ENCODE results near the gene SELENOW.
"Not testable (repeated sequence)": the region's sequence is repeated elsewhere in the genome, so short reads cannot be mapped to it uniquely, and the experiment has no call there.

The SELENOW gene

GRCh38 chr19:47781590-47782262 is 3.2 kb downstream of the SELENOW start:
- TF ChIP-seq CTCF (conservative IDR thresholded peaks at IDR 0.05; ENCODE audit: low read length) (no peak), EZH2phosphoT487 (IDR thresholded peaks at IDR 0.05; ENCODE audit: borderline replicate concordance) (no peak)
- Histone ChIP-seq H3K4me1 (ENCODE audit: insufficient read depth, low read length, poor library complexity, severe bottlenecking) (peaks cover 18% of the 10 kb centered on the region), H4K20me1 (ENCODE audit: insufficient read depth, low read length, poor library complexity, severe bottlenecking) (peaks cover 20% of the 10 kb centered on the region), H3K9ac (ENCODE audit: low read depth, low read length, poor library complexity, severe bottlenecking) (no peak overlapping the region), H3F3A (ENCODE audit: low read depth) (no peaks in the 10 kb centered on the region), H2AFZ (ENCODE audit: low read length) (no peak overlapping the region), H3K4me2 (ENCODE audit: low read depth, low read length, poor library complexity, severe bottlenecking) (no peak overlapping the region), H3K27me3 (ENCODE audit: insufficient read depth, low read length, poor library complexity, severe bottlenecking) (no peaks in the 10 kb centered on the region), H3K36me3 (ENCODE audit: insufficient read depth, low read length) (peaks cover 6% of the 10 kb centered on the region; the same call in 1 of the 2 replicates), H3K9me3 (ENCODE audit: insufficient read depth, low read depth, low read length) (no peaks in the 10 kb centered on the region), H3K79me2 (ENCODE audit: insufficient read depth, low read length) (peaks cover 39% of the 10 kb centered on the region), H3K9me2 (replicated peaks; ENCODE audit: low read depth, low read length) (no peaks in the 10 kb centered on the region), H3K4me3 (ENCODE audit: low read length, poor library complexity, severe bottlenecking) (no peak overlapping the region)

- TF ChIP-seq EZH2phosphoT487 (IDR thresholded peaks at IDR 0.05; ENCODE audit: borderline replicate concordance) (no peak), CTCF (conservative IDR thresholded peaks at IDR 0.05; ENCODE audit: low read length) (no peak)
- Histone ChIP-seq H3F3A (ENCODE audit: low read depth) (no peaks in the 10 kb centered on the region), H4K20me1 (ENCODE audit: insufficient read depth, low read length, poor library complexity, severe bottlenecking) (no peaks in the 10 kb centered on the region), H3K9me2 (replicated peaks; ENCODE audit: low read depth, low read length) (no peaks in the 10 kb centered on the region), H3K9ac (ENCODE audit: low read depth, low read length, poor library complexity, severe bottlenecking) (no peak overlapping the region), H3K4me2 (ENCODE audit: low read depth, low read length, poor library complexity, severe bottlenecking) (no peak overlapping the region), H3K79me2 (ENCODE audit: insufficient read depth, low read length) (0 out of 2 replicates have a peak, but pooled peaks cover under 1% of the 10 kb centered on the region), H3K4me1 (ENCODE audit: insufficient read depth, low read length, poor library complexity, severe bottlenecking) (no peaks in the 10 kb centered on the region), H3K36me3 (ENCODE audit: insufficient read depth, low read length) (peaks cover 6% of the 10 kb centered on the region; the same call in 1 of the 2 replicates), H2AFZ (ENCODE audit: low read length) (no peak overlapping the region), H3K27me3 (ENCODE audit: insufficient read depth, low read length, poor library complexity, severe bottlenecking) (no peaks in the 10 kb centered on the region), H3K4me3 (ENCODE audit: low read length, poor library complexity, severe bottlenecking) (no peak overlapping the region), H3K9me3 (ENCODE audit: insufficient read depth, low read depth, low read length) (no peaks in the 10 kb centered on the region)
Measured at GRCh38 chr19:47786566-47786965, 8.1 kb downstream of the SELENOW start.

GRCh38 chr19:47787307-47787706 is 8.8 kb downstream of the SELENOW start:
- H3F3A ChIP-seq (ENCODE audit: low read depth); H3K27me3 ChIP-seq (ENCODE audit: insufficient read depth, low read length, poor library complexity, severe bottlenecking); H3K4me1 ChIP-seq (ENCODE audit: insufficient read depth, low read length, poor library complexity, severe bottlenecking); H3K9me2 ChIP-seq (replicated peaks; ENCODE audit: low read depth, low read length); H3K4me2 ChIP-seq (ENCODE audit: low read depth, low read length, poor library complexity, severe bottlenecking); H3K79me2 ChIP-seq (ENCODE audit: insufficient read depth, low read length); H3K4me3 ChIP-seq (ENCODE audit: low read length, poor library complexity, severe bottlenecking); H3K9ac ChIP-seq (ENCODE audit: low read depth, low read length, poor library complexity, severe bottlenecking); H3K9me3 ChIP-seq (ENCODE audit: insufficient read depth, low read depth, low read length); H3K36me3 ChIP-seq (ENCODE audit: insufficient read depth, low read length); H4K20me1 ChIP-seq (ENCODE audit: insufficient read depth, low read length, poor library complexity, severe bottlenecking); H2AFZ ChIP-seq (ENCODE audit: low read length): not testable (repeated sequence)

GRCh38 chr19:47789811-47790210 is 11.3 kb downstream of the SELENOW start:
- H3K9ac ChIP-seq (ENCODE audit: low read depth, low read length, poor library complexity, severe bottlenecking); H2AFZ ChIP-seq (ENCODE audit: low read length); H3K9me2 ChIP-seq (replicated peaks; ENCODE audit: low read depth, low read length); H3K4me1 ChIP-seq (ENCODE audit: insufficient read depth, low read length, poor library complexity, severe bottlenecking); H3K9me3 ChIP-seq (ENCODE audit: insufficient read depth, low read depth, low read length); H4K20me1 ChIP-seq (ENCODE audit: insufficient read depth, low read length, poor library complexity, severe bottlenecking); H3K36me3 ChIP-seq (ENCODE audit: insufficient read depth, low read length); H3K4me2 ChIP-seq (ENCODE audit: low read depth, low read length, poor library complexity, severe bottlenecking); H3K27me3 ChIP-seq (ENCODE audit: insufficient read depth, low read length, poor library complexity, severe bottlenecking); H3K79me2 ChIP-seq (ENCODE audit: insufficient read depth, low read length); H3F3A ChIP-seq (ENCODE audit: low read depth); H3K4me3 ChIP-seq (ENCODE audit: low read length, poor library complexity, severe bottlenecking): not testable (repeated sequence)

Measured in Loucy (cell line).